Measurements from ENCODE around the gene A2ML1. TPM values are rescaled to one million over a fixed set of nuclear protein-coding genes. Genes with fewer than 3 reads are reported as not detected.

Gene A2ML1
- total and polyA plus RNA-seq, 2 of the 4 experiments (the other 2 are of a cell fraction): not detected

DNA sequence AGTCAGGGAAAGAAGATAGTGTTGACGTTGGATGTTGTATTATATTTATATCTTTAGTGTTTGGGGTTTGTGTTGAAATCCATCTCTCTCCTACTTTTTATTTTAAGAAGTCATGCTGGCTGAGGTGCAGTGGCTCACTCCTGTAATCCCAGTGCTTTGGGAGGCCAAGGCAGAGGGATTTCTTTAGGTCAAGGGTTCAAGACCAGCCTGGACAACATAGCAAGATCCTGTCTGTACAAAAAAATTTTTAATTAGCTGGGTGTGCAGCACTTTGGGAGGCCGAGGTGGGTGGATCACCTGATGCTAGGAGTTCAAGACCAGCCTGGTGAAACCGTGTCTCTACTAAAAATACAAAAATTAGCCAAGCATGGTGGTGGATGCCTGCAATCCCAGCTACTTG lies 23.9 kb downstream of the A2ML1 start:
- no peak overlapping the region for H4K91ac ChIP-seq (ENCODE audit: insufficient read depth, low read depth, low read length)
- dilution Hi-C loops (cut with HindIII; ENCODE audit: low sequenced_read_pairs, unreplicated experiment) (no loop called here), intact Hi-C loops (cut with micrococcal nuclease) (no loop called here), in situ Hi-C loops (cut with MboI; ENCODE audit: low sequenced_read_pairs) (no loop called here)
- no peak overlapping the region for H2AK9ac ChIP-seq (replicated peaks; ENCODE audit: low read depth, low read length, poor library complexity)
- no peak overlapping the region for H4K8ac ChIP-seq (ENCODE audit: low read depth in 2 of 2, low read length in 2 of 2)
- no peak overlapping the region for H2BK120ac ChIP-seq (ENCODE audit: low read depth, low read length)
- H3K18ac ChIP-seq (ENCODE audit: low read depth, low read length): no peak overlapping the region
- no peak overlapping the region for H3K4me3 ChIP-seq (ENCODE audit: insufficient read depth, low read depth, low read length)
- no peak overlapping the region for H3K14ac ChIP-seq (replicated peaks; ENCODE audit: low read depth, low read length)
- no peaks in the 10 kb centered on the region for H3K27me3 ChIP-seq (ENCODE audit: control insufficient read depth, insufficient read depth, low read length)
- no peak overlapping the region for H4K5ac ChIP-seq (ENCODE audit: low read depth, low read length)
- no peak overlapping the region for H3K23ac ChIP-seq (ENCODE audit: low read depth, low read length)
- H3K9me1 ChIP-seq (ENCODE audit: insufficient read depth, low read length): no peaks in the 10 kb centered on the region
- no CpG with 5 or more reads among the region's 3 CpGs for WGBS, 2 experiments (ENCODE audit: extremely low coverage in 2 of 2, insufficient read length in 1 of 2)
- no peaks in the 10 kb centered on the region for H3K36me3 ChIP-seq (ENCODE audit: control insufficient read depth, insufficient read depth, low read length)
- ChIA-PET CTCF (no interaction called here), POLR2A (ENCODE audit: unreplicated experiment) (no interaction called here)
- H2AK5ac ChIP-seq (ENCODE audit: low read depth, low read length): no peak overlapping the region
- H3K4me2 ChIP-seq (ENCODE audit: low read depth, low read length): no peak overlapping the region
- no peak overlapping the region for H3K27ac ChIP-seq (ENCODE audit: insufficient read depth, low read length)
- H2AFZ ChIP-seq (replicated peaks; ENCODE audit: low read length, poor library complexity): no peak overlapping the region
- H3K4ac ChIP-seq (ENCODE audit: low read depth, low read length): no peak overlapping the region
- H2BK20ac ChIP-seq (ENCODE audit: low read depth, low read length): no peak overlapping the region
- no peaks in the 10 kb centered on the region for H3K9me3 ChIP-seq (ENCODE audit: control insufficient read depth, insufficient read depth, low read length)
- no peak overlapping the region for H2BK5ac ChIP-seq (ENCODE audit: low read depth, low read length, poor library complexity, severe bottlenecking)
- no peak for DNase-seq
- H3K9ac ChIP-seq (ENCODE audit: low read depth, low read length): no peak overlapping the region
- ATAC-seq (ENCODE audit: low read depth): no peak
- H3K56ac ChIP-seq (ENCODE audit: extremely low read depth, insufficient read depth, low read length): no peak overlapping the region
- H3K79me1 ChIP-seq (ENCODE audit: low read depth in 1 of 2, low read length in 2 of 2): no peaks in the 10 kb centered on the region
- H3K4me1 ChIP-seq (ENCODE audit: control insufficient read depth, insufficient read depth, low read length): no peaks in the 10 kb centered on the region
- BruUV-seq (replicated peaks): no TSS peak
- H2BK15ac ChIP-seq (ENCODE audit: low read depth, low read length): no peak overlapping the region
- H4K20me1 ChIP-seq (ENCODE audit: insufficient read depth, low read length): no peaks in the 10 kb centered on the region
- TF ChIP-seq, protein P1, sequence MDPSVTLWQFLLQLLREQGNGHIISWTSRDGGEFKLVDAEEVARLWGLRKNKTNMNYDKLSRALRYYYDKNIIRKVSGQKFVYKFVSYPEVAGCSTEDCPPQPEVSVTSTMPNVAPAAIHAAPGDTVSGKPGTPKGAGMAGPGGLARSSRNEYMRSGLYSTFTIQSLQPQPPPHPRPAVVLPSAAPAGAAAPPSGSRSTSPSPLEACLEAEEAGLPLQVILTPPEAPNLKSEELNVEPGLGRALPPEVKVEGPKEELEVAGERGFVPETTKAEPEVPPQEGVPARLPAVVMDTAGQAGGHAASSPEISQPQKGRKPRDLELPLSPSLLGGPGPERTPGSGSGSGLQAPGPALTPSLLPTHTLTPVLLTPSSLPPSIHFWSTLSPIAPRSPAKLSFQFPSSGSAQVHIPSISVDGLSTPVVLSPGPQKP (IDR thresholded peaks at IDR 0.05; ENCODE audit: borderline replicate concordance, low read depth, low read length): no peak
- TF ChIP-seq MAFK (IDR thresholded peaks at IDR 0.05; ENCODE audit: low read depth, low read length) (no peak), CEBPB (IDR thresholded peaks at IDR 0.05; ENCODE audit: low read depth, low read length) (no peak), POLR2A (IDR thresholded peaks at IDR 0.05; ENCODE audit: low read depth, low read length) (no peak), NFE2L2 (IDR thresholded peaks at IDR 0.05; ENCODE audit: low read depth, low read length) (no peak), RCOR1 (IDR thresholded peaks at IDR 0.05; ENCODE audit: insufficient replicate concordance, low read length) (no peak), MXI1 (IDR thresholded peaks at IDR 0.05; ENCODE audit: borderline replicate concordance, low read depth, low read length) (no peak), CHD1 (IDR thresholded peaks at IDR 0.05; ENCODE audit: low read depth, low read length) (no peak), RAD21 (IDR thresholded peaks at IDR 0.05; ENCODE audit: low read length) (no peak), FOS (IDR thresholded peaks at IDR 0.05; ENCODE audit: low read depth, low read length) (no peak), BHLHE40 (IDR thresholded peaks at IDR 0.05; ENCODE audit: low read depth, low read length) (no peak)
- TF ChIP-seq, protein P2, sequence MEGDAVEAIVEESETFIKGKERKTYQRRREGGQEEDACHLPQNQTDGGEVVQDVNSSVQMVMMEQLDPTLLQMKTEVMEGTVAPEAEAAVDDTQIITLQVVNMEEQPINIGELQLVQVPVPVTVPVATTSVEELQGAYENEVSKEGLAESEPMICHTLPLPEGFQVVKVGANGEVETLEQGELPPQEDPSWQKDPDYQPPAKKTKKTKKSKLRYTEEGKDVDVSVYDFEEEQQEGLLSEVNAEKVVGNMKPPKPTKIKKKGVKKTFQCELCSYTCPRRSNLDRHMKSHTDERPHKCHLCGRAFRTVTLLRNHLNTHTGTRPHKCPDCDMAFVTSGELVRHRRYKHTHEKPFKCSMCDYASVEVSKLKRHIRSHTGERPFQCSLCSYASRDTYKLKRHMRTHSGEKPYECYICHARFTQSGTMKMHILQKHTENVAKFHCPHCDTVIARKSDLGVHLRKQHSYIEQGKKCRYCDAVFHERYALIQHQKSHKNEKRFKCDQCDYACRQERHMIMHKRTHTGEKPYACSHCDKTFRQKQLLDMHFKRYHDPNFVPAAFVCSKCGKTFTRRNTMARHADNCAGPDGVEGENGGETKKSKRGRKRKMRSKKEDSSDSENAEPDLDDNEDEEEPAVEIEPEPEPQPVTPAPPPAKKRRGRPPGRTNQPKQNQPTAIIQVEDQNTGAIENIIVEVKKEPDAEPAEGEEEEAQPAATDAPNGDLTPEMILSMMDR (conservative IDR thresholded peaks at IDR 0.05; ENCODE audit: low read depth, low read length): no peak
